Liver (tissue), 3 donors: ENCODE results near the gene ITCH.

Source experiments
- GABPA ChIP-seq, 2 donors: IDR thresholded peaks in 1 of 2; conservative IDR thresholded peaks in 1 of 2; 2 replicates each; pipeline ENCODE4 v1.6.1; 2016; ENCODE audit warnings: antibody characterized with exemption in 2 of 2, mild to moderate bottlenecking in 1 of 2, moderate library complexity in 1 of 2
- HNF4A ChIP-seq, 2 donors: conservative IDR thresholded peaks; 2 replicates each; pipeline ENCODE4 v1.6.1; 2016; ENCODE audit warnings: antibody characterized with exemption in 2 of 2, mild to moderate bottlenecking in 2 of 2
- RAD21 ChIP-seq, 2 donors: IDR thresholded peaks; 2 replicates each; pipeline ENCODE4 v1.6.1; 2016; ENCODE audit warnings: antibody characterized with exemption in 2 of 2, mild to moderate bottlenecking in 2 of 2
- RXRA ChIP-seq, 2 donors: IDR thresholded peaks; 2 replicates each; pipeline ENCODE4 v1.6.1; 2017 to 2018; ENCODE audit warnings: antibody characterized with exemption in 2 of 2, mild to moderate bottlenecking in 1 of 2
- SP1 ChIP-seq: IDR thresholded peaks from 2 replicates; pipeline ENCODE4 v1.6.1; 2018; ENCODE audit warnings: antibody characterized with exemption, mild to moderate bottlenecking
- TAF1 ChIP-seq: conservative IDR thresholded peaks from 2 replicates; pipeline ENCODE4 v1.6.1; 2016; ENCODE audit warnings: antibody characterized with exemption, mild to moderate bottlenecking
- YY1 ChIP-seq: IDR thresholded peaks from 2 replicates; pipeline ENCODE4 v1.6.1; 2016; ENCODE audit warnings: antibody characterized with exemption, mild to moderate bottlenecking
- TF ChIP-seq, protein P1 (sequence below): fragments of 150-350 bp; IDR thresholded peaks from 2 replicates; pipeline ENCODE4 v1.5.1; 2017; ENCODE audit warnings: improper control_type of control experiment, low read depth, low read length; ENCODE audit not compliant: missing input control
- TF ChIP-seq, protein P2 (sequence below): IDR thresholded peaks from 2 replicates; pipeline ENCODE4 v1.6.1; 2016; ENCODE audit warnings: antibody characterized with exemption
- TF ChIP-seq, protein P3 (sequence below): IDR thresholded peaks from 2 replicates; pipeline ENCODE4 v1.6.1; 2016; ENCODE audit warnings: antibody characterized with exemption
- donor health status: healthy.
- donor health status: healthy.

DNA sequence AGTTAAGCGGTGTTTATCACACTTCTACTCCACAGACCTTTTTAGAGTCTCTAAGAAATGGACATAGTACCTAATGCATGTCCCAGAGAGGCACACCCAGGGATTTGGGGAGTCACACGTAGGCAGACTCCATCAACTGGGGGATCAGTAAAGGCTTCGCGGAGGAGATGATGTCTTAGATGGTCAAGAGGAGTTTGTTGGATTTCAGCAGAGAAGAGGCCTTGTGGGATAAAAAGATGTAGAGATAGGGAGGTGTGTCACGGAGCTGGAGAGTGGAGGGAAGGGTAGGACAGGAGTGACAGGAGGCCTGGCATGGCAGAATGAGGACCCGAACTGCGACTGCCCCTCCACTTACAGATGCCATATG is 162.3 kb downstream of the ITCH start:
- TF ChIP-seq, protein P1, sequence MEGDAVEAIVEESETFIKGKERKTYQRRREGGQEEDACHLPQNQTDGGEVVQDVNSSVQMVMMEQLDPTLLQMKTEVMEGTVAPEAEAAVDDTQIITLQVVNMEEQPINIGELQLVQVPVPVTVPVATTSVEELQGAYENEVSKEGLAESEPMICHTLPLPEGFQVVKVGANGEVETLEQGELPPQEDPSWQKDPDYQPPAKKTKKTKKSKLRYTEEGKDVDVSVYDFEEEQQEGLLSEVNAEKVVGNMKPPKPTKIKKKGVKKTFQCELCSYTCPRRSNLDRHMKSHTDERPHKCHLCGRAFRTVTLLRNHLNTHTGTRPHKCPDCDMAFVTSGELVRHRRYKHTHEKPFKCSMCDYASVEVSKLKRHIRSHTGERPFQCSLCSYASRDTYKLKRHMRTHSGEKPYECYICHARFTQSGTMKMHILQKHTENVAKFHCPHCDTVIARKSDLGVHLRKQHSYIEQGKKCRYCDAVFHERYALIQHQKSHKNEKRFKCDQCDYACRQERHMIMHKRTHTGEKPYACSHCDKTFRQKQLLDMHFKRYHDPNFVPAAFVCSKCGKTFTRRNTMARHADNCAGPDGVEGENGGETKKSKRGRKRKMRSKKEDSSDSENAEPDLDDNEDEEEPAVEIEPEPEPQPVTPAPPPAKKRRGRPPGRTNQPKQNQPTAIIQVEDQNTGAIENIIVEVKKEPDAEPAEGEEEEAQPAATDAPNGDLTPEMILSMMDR = no peak
- no peak for TF ChIP-seq GABPA (IDR thresholded peaks at IDR 0.05 in 1 of 2, conservative IDR thresholded peaks at IDR 0.05 in 1 of 2)
- TF ChIP-seq RXRA (IDR thresholded peaks at IDR 0.05) = no peak
- no peak for TF ChIP-seq RAD21 (IDR thresholded peaks at IDR 0.05)
- TF ChIP-seq, protein P2, sequence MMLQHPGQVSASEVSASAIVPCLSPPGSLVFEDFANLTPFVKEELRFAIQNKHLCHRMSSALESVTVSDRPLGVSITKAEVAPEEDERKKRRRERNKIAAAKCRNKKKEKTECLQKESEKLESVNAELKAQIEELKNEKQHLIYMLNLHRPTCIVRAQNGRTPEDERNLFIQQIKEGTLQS = no peak
- TF ChIP-seq, protein P3, sequence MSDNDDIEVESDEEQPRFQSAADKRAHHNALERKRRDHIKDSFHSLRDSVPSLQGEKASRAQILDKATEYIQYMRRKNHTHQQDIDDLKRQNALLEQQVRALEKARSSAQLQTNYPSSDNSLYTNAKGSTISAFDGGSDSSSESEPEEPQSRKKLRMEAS = no peak
- no peak for TF ChIP-seq YY1
- TF ChIP-seq SP1 = no peak
- no peak for TF ChIP-seq HNF4A (conservative IDR thresholded peaks at IDR 0.05)
- no peak for TF ChIP-seq TAF1
